GM23248 (cell line): ENCODE measurements around the gene VSTM2B. TPM values are rescaled to one million over a fixed set of nuclear protein-coding genes. Genes with fewer than 3 reads are reported as not detected.

Experiments used
- DNase-seq: peaks from one replicate; pipeline ENCODE4 v3.0.0-alpha.2; 2015
- H2AFZ ChIP-seq: fragments of 200-600 bp; sonication (generic); 2 replicates; pipeline ENCODE4 v1.6.1; 2016; ENCODE audit warnings: antibody characterized with exemption
- H3F3A ChIP-seq: fragments of 200-600 bp; sonication (generic); 2 replicates; pipeline ENCODE4 v1.6.1; 2016; ENCODE audit warnings: mild to moderate bottlenecking, antibody characterized with exemption, mixed run types; ENCODE audit not compliant: insufficient read depth
- H3K27ac ChIP-seq: fragments of 200-600 bp; sonication (generic); 2 replicates; pipeline ENCODE4 v1.5.1; 2016; ENCODE audit warnings: mild to moderate bottlenecking
- H3K27me3 ChIP-seq: fragments of 200-600 bp; sonication (generic); replicated peaks from 2 replicates; pipeline ENCODE4 v1.6.1; 2016; ENCODE audit warnings: mild to moderate bottlenecking; ENCODE audit not compliant: insufficient read depth
- H3K36me3 ChIP-seq: fragments of 200-600 bp; sonication (generic); 2 replicates; pipeline ENCODE4 v1.6.1; 2016; ENCODE audit warnings: low read depth, mild to moderate bottlenecking
- H3K4me1 ChIP-seq: fragments of 200-600 bp; sonication (generic); 2 replicates; pipeline ENCODE4 v1.6.1; 2016; ENCODE audit warnings: mild to moderate bottlenecking; ENCODE audit not compliant: insufficient read depth
- H3K4me2 ChIP-seq: fragments of 200-600 bp; sonication (generic); one replicate; pipeline ENCODE4 v1.6.1; 2016; ENCODE audit warnings: mild to moderate bottlenecking; ENCODE audit not compliant: unreplicated experiment
- H3K4me3 ChIP-seq: fragments of 200-600 bp; sonication (generic); 2 replicates; pipeline ENCODE4 v1.5.1; 2016; ENCODE audit warnings: mild to moderate bottlenecking
- H3K79me2 ChIP-seq: fragments of 200-600 bp; sonication (generic); 2 replicates; pipeline ENCODE4 v1.6.1; 2016; ENCODE audit warnings: mild to moderate bottlenecking; ENCODE audit not compliant: insufficient read depth
- H3K9ac ChIP-seq: fragments of 200-600 bp; sonication (generic); 2 replicates; pipeline ENCODE4 v1.6.1; 2016; ENCODE audit warnings: mild to moderate bottlenecking
- H3K9me2 ChIP-seq: fragments of 200-600 bp; sonication (generic); 2 replicates; pipeline ENCODE4 v1.6.1; 2016; ENCODE audit warnings: mixed run types, mild to moderate bottlenecking, moderate library complexity; ENCODE audit not compliant: insufficient read depth
- H3K9me3 ChIP-seq: fragments of 200-600 bp; sonication (generic); one replicate; pipeline ENCODE4 v1.6.1; 2017; ENCODE audit warnings: low read depth
- H4K20me1 ChIP-seq: fragments of 200-600 bp; sonication (generic); 2 replicates; pipeline ENCODE4 v1.6.0; 2016; ENCODE audit not compliant: insufficient read depth
- EZH2 ChIP-seq: fragments of 200-600 bp; sonication (generic); IDR thresholded peaks from 2 replicates; pipeline ENCODE4 v1.6.1; 2018; ENCODE audit warnings: antibody characterized with exemption, mild to moderate bottlenecking; ENCODE audit not compliant: insufficient read depth, poor library complexity, severe bottlenecking
- EZH2phosphoT487 ChIP-seq: fragments of 200-600 bp; sonication (generic); IDR thresholded peaks from 2 replicates; pipeline ENCODE4 v1.6.1; 2018; ENCODE audit warnings: antibody characterized with exemption, moderate library complexity, mild to moderate bottlenecking, low read depth; ENCODE audit not compliant: insufficient read depth
- WGBS, 2 experiments: methylation state at CpG; one replicate each; pipeline ENCODE4 v1.1.6; 2015 to 2017; ENCODE audit warnings: low lambda C conversion rate in 2 of 2, low coverage in 1 of 2; ENCODE audit errors: missing lambda C conversion rate in 2 of 2; 5-methylcytosine and 5-hydroxymethylcytosine counted together
- in situ Hi-C: fragments of 300-500 bp; cut with MboI; formaldehyde crosslinking; loops from 2 replicates; pipeline ENCODE4 v1.15.0; 2020
- polyA plus RNA-seq: library from polyadenylated mRNA; unstranded; fragments of >200 nt; fragmentation: Nextera tagmentation; extraction: Ambion mirVana; gene quantifications from 2 replicates; pipeline ENCODE4 v1.2.1, GENCODE V29; 2016
- total RNA-seq: library from RNA; depleted of rRNA; stranded (reverse); fragments of >200 nt; shearing (Covaris generic); gene quantifications from 2 replicates; pipeline ENCODE4 v1.2.3, GENCODE V29; 2014

Gene VSTM2B
- total and polyA plus RNA-seq, 2 experiments from 2014 or later: not detected

DNA sequence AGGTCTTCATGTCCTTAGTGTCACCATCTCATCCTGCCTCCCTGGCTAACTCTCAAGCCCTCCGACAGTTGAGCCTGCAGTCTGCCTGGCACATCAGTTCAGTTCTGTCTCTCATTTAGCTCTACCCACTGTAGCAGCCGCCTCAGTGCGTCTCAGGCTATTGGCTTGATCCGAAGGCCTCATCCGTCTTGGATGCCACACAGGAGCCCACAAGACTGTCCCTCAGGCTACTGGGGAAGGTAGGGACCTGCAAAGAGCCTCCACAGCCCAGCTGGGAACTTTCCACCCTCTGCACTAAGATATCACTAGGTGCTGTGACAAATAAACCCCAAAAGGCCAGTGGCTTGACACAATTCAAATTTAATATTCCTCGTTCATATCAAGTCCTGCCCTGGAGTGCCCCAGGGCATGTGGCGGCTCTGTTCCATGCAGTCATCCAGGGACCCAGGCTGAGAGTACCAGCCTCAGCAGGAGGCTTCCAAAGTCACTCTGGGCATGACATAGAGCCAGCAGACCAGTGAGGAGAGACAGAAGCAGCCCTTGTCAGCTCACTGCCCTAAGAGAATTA is 5.7 kb downstream of the VSTM2B start:
- Histone ChIP-seq H3K4me3 (no peak overlapping the region), H3K4me1 (no peaks in the 10 kb centered on the region), H3K27me3 (peaks cover 38% of the 10 kb centered on the region), H3K9ac (no peak overlapping the region), H3K36me3 (no peaks in the 10 kb centered on the region), H3F3A (no peaks in the 10 kb centered on the region), H3K9me3 (no peaks in the 10 kb centered on the region), H2AFZ (no peak overlapping the region), H3K79me2 (no peaks in the 10 kb centered on the region), H3K27ac (no peak overlapping the region), H3K9me2 (no peaks in the 10 kb centered on the region), H4K20me1 (no peaks in the 10 kb centered on the region), H3K4me2 (no peak overlapping the region)
- in situ Hi-C loops: no loop called here
- no peak for DNase-seq
- no peak for TF ChIP-seq EZH2
- no peak for TF ChIP-seq EZH2phosphoT487
- WGBS, 2 experiments: 63 to 72% methylated on average over 7 of the region's 7 CpGs

DNA sequence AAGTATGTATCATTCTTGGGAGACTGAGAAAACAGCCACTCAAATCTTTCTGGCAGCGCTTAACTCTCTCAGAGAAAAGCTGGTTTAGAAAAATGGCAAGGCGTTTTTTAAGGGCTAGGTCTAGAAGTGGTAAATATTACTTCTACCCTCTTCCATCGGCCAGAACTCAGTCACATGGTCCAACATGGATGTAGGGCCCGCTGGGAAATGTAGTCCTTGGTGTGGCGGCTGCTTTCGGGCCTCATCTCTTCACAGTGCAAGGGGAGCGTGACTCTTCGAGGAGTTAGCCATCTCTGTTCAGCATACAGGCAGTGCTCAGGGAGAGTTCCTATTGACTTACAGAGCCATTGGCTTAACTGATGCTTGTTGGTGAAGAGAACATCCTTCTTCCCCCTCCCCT is 6.3 kb downstream of the VSTM2B start:
- H3F3A ChIP-seq: no peaks in the 10 kb centered on the region
- H4K20me1 ChIP-seq: no peaks in the 10 kb centered on the region
- no peaks in the 10 kb centered on the region for H3K4me1 ChIP-seq
- in situ Hi-C loops: no loop called here
- no peak overlapping the region for H3K27ac ChIP-seq
- no peak overlapping the region for H3K4me2 ChIP-seq
- H3K4me3 ChIP-seq: no peak overlapping the region
- peaks cover 35% of the 10 kb centered on the region for H3K27me3 ChIP-seq
- no peak overlapping the region for H3K9ac ChIP-seq
- no peak for DNase-seq
- no peaks in the 10 kb centered on the region for H3K79me2 ChIP-seq
- H3K9me2 ChIP-seq: no peaks in the 10 kb centered on the region
- no peak overlapping the region for H2AFZ ChIP-seq
- 65% methylated on average over 8 of the region's 8 CpGs for WGBS, 2 experiments
- no peaks in the 10 kb centered on the region for H3K9me3 ChIP-seq
- no peaks in the 10 kb centered on the region for H3K36me3 ChIP-seq
- TF ChIP-seq EZH2 (no peak), EZH2phosphoT487 (no peak)

DNA sequence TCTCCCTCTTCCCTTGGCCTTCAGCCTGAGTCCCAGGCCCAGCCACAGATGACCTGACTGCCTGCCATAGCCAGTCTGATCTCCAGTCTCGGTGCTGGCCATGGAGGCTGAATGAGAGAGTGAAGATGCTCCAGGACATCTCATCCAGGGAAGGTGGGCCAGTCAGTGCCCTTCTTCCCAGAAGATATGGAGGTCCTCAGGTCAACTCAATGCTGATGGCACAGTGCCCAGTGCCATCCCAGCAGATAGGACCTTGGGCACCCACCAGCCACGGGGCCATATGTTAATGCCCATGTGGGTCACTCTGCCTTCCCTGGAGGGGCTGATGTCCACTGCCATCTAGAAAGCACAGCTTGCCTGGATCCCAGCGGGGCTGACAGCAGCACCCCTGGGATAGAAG is 7.2 kb downstream of the VSTM2B start:
- H3K9me2 ChIP-seq: no peaks in the 10 kb centered on the region
- no peak overlapping the region for H3K4me2 ChIP-seq
- H3K27me3 ChIP-seq: peaks cover 26% of the 10 kb centered on the region
- in situ Hi-C loops: no loop called here
- H3K4me3 ChIP-seq: no peak overlapping the region
- H3F3A ChIP-seq: no peaks in the 10 kb centered on the region
- H3K79me2 ChIP-seq: no peaks in the 10 kb centered on the region
- no peak overlapping the region for H3K27ac ChIP-seq
- no peak overlapping the region for H3K9ac ChIP-seq
- no peaks in the 10 kb centered on the region for H3K4me1 ChIP-seq
- H3K36me3 ChIP-seq: no peaks in the 10 kb centered on the region
- WGBS, 2 experiments: 40 to 54% methylated on average over 3 of the region's 3 CpGs
- H3K9me3 ChIP-seq: no peaks in the 10 kb centered on the region
- H2AFZ ChIP-seq: no peak overlapping the region
- no peak for DNase-seq
- TF ChIP-seq EZH2phosphoT487 (no peak), EZH2 (no peak)
- no peaks in the 10 kb centered on the region for H4K20me1 ChIP-seq

DNA sequence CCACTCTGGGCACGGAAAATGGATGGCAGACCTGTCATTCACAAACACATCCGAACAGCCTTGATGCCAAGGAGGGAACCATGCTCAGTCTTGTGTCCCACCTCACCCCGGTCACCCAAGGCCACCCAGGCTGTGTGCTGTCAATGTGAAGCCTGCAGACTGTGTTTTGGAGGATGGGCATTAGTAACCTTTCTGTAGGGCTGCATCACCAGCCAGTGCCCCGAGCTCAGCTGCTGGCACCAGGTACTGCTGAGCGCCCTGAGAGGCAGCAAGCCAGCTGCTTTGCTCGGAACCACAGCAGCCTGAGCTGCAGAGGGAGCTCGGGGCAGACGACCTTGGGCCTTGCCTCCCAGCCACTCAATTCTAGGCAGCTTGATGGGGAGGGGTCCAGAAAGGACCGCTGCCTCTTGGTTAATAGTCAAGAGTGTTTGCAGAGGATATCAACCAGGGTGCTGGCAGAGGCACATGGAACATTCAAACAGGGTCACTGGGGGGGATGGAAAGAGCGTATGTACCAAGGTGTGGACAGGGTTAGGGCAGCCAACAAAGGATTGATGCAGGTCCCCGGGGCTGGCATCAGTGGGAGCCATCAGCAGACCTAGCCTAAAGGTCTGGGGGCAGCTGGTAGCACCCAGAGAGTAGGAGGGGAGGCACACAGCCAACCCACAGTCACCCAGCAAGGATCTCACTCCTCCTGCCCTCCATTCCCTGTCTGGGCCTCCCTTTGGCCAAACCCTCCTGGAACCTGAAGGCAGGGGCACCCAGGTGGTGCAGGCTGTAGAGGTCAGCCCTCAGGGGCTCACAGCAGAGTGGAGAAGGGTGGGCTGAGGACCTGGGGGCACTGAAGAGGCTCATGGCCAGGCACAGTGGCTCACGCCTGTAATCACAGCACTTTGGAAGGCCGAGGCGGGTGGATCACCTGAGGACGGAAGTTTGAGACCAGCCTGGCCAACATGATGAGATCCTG is 8.1 kb downstream of the VSTM2B start:
- Histone ChIP-seq H3K4me2 (no peak overlapping the region), H3F3A (no peaks in the 10 kb centered on the region), H3K4me3 (no peak overlapping the region), H2AFZ (no peak overlapping the region), H3K9ac (no peak overlapping the region), H3K36me3 (no peaks in the 10 kb centered on the region), H3K9me2 (no peaks in the 10 kb centered on the region), H3K27me3 (peaks cover 22% of the 10 kb centered on the region), H4K20me1 (no peaks in the 10 kb centered on the region), H3K4me1 (no peaks in the 10 kb centered on the region), H3K79me2 (no peaks in the 10 kb centered on the region), H3K9me3 (no peaks in the 10 kb centered on the region), H3K27ac (no peak overlapping the region)
- no peak for DNase-seq
- 40 to 42% methylated on average over 15 of the region's 15 CpGs for WGBS, 2 experiments
- in situ Hi-C loops: no loop called here
- TF ChIP-seq EZH2: no peak
- no peak for TF ChIP-seq EZH2phosphoT487
